ENCODE measurements around the gene PACSIN1.
"Not testable (repeated sequence)": the region's sequence is repeated elsewhere in the genome, so short reads cannot be mapped to it uniquely, and the experiment has no call there.

PACSIN1 gene

DNA sequence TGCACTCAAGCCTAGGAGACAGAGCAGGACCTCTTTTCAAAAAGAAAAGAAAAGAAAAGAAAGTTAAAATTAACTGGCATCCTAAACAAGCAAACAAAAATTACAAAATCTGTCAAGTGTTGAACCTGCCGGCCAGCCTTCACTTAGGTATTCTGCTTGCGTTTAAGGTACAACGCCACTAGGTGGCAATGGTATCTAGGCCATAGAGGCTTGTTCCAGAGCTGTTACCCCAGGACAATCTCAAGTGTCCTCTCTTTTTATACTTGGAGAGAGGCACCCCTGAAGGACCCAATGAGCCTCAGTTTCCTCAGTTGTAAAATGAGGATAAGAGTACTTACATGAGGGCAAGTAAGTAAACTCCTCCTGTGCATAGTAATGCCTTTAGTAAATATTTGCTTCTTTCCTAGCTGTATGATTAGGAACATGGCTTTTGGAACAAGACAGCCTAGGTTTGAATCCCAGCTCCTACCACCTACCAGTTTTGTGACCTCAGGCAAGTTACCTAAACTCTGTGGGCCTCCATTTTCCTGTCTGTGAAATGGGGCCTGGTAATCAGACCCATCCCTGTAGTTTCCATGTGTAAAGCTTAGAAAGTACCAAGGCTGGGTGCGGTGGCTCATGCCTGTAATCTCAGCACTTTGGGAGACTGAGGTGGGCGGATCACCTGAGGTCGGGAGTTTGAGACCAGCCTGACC is 5.8 kb upstream of the PACSIN1 start:
- no peak for DNase-seq

DNA sequence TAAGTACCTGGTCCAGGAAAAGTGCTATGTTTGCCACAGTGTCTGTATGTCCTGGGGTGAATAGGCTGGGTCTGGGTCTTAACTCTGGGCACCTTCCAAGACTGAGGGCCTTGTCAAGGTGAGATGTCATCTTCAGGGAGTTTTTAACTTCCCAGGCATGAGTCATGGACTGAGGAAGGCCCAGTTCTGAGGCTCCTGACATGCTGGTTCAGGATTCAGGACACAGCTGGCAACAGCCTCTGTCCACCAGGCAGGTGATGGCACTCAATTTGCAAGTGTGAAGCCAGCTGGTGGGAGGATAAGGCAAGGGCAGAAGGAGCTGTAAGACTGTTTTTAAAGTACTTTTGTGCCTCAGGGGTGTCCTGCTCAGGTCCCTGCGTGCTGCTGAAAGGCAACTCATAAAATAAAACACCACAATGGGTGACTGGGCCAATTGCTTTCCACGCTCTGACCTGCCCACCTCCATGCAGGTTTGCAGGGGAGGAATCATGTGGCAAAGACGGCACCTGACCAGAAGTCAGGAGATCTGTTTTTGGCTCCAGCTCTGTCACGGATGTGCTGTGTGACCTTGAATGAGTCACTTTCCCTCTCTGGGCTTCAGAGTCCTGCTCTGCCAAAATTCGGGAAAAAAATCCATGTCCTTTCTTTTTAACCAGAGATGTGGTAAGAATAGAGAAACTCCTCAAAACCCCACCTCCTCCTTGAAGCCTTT is 4.9 kb upstream of the PACSIN1 start:
- DNase-seq: no peak

DNA sequence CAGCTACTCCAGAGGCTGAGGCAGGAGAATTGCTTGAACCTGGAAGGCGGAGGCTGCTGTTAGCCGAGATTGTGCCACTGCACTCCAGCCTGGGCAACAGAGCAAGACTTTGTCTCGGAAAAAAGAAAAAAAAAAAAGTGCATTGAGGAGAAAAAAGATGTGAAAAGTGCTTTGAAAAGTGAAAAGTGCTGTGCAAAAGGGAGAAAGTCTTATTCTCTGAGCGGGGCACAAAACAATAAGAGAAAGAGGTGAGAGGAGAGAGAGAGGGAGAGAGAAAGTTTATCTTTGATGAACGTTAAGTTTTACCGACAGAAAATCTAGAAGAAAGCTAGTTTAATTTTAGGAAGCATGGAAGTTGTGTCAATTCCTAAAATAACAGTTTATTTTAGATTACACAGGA is 3.9 kb upstream of the PACSIN1 start:
- DNase-seq: no peak

DNA sequence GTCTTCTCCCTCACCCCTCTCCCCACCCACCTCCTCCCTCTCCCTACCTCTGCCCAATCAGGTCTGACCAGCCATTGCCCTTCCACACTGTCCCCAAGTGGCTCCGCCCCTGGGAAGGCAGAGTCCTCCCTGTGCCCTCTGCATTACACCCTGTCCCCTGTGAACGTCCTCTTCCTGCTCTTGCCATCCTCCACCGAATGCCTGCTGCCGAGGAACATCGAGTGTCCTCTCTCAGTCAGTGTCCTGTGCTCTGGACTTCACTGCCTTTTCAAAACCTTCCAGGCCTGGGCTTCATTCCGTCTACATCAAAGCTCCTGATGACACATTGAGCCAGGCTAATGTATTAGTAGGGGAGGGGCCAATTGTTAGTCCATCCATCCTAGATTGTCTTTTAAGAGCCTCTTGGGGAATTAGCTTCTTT is 3.3 kb upstream of the PACSIN1 start:
- DNase-seq: no peak

DNA sequence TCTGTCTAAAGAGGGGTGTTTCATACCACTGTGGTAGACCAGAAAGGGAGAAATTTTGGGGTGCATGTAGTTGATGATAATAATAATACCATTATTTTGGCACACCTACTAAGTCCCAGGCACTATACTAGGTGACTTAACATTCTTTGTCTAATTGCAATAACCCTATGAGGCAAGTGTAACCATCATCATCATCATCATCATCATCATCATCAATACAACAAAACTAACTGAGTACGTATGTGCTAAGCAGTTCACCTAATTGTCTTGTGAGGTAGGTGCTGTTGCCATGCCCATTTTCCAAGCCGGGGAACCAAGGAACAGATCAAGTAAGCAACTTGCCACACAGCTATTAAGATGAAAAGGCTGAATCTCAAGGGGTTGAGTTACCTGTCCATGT is 2.6 kb upstream of the PACSIN1 start:
- no peak for DNase-seq

DNA sequence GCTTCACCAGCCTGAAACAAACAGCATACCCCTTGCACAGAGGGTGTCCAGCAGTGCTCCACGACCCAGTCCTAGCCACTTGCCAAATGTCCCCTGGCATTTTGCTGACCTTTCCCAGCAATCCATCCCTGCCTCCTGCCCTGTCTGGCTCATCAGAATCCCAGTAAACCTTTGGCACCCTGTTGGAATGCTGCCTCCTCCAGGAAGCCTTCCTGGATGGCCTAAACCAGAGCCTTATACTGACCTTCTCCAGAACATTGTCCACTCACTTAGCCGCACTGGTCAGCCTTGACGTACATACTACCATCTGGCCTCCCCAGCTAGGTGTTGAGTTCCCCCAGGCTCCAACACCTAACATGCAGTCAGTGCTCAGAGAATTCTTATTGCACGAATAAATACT is 2.0 kb upstream of the PACSIN1 start:
- DNase-seq: no peak

DNA sequence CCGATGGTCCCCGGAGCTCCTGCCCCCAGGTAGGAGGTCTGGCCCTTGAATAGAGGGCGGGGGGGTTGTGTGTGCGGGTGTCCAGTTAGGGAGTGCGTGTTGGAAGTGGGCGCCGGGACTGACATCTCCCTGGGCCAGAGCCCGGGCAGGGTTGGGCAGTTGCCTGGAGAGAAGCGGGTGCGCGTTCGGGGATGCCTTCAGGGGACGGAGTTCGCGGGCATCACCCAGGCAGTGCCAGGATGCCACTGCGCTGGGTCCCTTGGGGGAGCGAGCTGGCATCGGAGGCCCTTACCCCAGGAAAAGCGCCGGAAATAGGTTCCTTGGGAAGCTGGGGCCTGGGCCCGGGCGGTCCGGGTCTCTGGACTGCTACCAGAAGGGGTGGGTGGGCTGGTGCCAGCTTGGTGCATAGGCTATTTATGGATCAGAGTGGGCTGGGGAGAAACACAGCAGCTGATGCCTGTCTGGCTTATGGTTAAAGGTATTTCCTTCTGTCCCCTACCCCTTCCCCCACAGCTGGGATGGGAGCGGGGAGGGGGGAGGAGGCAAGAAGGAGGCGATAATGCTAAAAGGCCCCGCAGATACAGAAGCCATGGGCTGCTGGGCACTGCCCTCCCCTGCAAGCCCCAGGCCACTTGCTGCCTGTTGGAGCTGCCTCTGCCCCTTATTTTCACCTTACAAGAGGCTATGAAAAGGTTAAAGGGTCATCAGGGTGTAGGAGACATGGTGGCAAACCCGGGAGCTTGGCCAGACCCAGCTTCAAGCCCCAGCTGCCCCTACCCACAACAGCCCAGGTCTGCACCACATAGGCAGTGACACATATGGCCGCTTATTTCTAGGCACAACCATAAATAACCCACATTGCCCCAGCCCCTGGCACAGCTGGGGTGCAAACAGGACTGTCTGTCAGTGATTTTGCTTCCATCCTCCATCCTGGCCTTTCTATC is 638 bp downstream of the PACSIN1 start:
- DNase-seq: no peak

DNA sequence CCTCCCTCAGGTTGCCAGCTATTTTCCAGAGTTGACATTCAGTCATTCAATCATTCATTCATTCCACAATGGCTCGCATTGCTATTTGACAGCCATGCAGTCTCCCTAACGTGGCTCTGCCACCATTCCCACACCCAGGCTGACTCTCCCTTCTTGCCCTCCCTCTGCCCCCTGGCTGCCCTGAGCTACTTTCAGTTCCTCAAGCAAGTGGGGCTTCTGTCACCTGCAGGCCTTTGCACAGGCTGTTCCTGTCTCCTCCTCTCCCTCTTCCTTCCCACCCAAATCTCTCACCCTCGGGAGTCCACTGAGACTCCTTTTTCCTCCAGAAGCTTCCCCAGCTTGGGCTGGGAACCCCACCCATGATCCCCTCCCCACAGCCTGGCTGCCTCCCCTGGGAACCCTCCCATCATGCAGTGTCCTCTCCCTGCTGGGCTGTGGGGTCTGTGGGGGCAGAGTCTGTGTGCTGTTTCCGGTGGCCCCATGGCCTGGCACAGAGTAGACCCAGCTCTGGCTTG is 2.6 kb downstream of the PACSIN1 start:
- no peak for DNase-seq

DNA sequence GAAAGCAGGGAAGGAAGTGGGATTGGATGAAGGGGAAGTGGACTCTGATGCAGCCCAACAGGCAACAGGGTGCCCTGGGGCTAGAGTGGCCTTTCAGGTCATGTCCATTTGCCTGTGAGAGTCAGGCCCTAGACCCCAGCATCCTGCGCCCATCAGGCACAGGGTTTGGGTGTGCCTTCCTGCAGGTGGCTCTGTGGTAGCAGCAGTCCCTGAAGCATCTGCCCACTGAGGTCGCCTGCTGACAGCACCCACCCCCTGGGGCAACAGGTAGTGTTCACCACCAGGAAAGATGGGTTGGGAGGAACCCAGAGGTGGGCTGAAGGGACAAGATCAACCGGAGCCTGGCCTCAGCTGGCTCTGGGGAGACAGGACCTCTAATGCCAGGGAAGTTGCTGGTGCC is 3.6 kb downstream of the PACSIN1 start:
- no peak for DNase-seq

DNA sequence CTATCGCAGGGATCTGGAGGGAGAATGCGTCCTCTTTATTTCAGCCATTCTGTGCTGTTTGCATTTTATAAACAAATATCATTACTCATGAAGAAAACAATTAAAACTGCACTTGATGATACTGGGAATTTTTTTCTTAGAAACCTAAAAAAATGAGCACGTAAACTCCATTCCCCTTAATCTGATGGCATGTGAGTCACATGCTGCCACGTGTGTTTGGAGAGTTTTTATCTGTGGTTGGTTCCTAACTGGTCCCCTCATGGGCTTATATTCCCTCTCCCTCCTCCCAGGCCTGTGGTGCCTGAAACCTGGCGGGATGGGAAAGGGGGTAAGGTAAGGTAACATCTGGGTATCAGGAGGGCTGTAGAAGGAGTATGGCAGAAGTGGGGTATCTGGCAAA is 6.5 kb downstream of the PACSIN1 start:
- no peak for DNase-seq

DNA sequence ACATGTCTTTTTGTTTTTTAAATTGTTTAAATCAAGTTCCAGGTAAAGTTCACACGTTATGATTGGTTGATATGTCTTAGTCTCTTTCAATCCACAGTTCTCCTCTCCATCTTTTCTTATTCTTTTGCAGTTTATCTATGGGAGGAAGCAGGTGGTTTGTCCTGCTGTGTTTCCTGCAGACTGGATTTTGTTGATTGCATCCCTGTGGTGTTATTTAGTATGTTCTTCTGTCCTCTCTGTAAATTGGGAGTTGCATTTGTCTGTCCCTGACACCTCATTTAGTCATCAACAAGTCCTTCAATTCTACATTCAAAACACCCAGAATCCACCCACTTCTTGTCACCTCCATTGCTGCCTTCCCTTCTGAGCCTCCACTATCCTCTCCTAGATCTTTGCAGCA is 8.1 kb downstream of the PACSIN1 start:
- no peak for DNase-seq

DNA sequence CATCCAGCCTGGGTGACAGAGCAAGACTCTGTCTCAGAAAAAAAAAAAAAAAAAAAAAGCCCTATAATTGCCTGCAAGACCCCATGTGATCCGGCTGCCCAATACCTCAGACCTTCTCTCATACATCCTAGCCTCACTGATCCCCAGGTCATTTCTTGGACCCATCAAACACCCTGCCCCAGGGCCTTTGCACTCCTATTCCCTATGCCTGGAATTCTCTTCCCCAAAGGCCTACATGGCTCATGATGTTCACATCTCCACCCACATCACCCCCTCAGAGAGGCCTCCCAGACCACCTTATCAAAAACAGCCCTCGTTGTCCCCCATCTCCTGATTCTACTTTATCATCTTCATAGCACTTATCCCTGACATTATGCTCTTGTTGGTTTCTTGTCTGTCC is 8.9 kb downstream of the PACSIN1 start:
- no peak for DNase-seq

DNA sequence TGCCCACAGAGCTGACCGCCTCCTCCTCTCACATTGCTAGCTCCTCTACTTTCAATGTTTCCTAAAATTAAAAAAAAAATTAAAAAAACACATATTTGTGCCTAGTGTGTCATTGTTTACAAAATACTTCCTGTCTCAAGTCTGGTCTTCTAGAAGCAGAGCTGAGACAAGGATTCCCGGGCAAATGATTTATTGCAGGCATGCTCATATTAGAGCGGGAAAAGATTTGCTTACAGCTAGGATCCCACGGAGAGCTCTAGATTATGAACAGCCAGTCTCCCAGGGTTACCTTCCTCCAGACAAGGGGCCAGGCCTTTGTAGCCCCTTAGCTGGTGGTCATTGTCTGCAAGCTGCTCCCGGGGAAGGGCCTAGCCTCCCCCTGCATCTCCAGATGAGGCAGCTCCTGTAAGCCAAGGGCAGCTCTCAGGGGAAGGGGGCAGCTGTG is 9.4 kb downstream of the PACSIN1 start:
- no peak for DNase-seq

DNA sequence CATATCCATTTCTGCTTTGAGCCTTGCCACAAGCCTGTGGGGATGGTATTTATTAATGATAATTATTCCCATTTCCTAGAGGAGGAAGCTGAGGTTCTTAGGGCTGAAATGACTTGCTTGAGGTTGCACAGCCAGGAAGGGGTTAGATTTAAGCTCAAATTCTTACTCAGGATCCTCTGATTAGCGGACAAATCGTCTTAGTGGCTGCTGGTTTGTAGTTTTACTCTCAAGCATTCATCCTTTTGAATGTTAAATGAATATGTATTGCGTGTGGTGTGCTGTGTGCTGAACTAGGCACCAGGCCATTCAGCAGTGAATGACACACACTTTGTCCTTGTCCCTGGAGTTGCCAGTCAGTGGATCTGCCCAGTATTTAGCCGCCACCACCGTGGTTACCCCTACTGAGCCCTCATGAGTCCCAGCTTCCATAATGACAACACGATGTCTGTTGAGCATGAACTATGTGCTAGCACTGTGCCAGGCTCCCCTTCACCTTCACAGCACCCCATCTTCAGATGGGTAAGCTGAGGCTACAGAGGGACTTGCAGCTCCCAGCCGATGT is 10.0 kb downstream of the PACSIN1 start:
- DNase-seq: no peak

DNA sequence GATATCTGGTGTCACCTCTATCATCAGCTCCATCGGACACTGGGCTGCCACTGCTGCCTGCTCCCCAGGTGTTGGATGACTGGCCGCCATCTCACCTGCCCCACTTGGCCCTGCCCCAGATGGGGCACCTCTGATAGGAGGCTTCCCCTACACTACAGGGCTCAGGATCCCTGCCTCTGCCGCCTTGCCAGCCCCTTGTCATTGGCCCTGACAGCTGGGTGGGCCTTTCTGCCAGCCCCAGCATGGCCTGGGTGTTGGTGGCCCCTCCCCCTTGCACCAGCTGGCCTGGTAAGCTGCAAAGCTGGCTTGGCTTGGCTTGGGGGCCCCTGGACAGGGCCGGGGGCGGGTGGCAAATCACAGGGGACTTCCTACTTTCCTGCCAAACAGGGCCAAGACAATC is 10.6 kb downstream of the PACSIN1 start:
- DNase-seq: no peak

DNA sequence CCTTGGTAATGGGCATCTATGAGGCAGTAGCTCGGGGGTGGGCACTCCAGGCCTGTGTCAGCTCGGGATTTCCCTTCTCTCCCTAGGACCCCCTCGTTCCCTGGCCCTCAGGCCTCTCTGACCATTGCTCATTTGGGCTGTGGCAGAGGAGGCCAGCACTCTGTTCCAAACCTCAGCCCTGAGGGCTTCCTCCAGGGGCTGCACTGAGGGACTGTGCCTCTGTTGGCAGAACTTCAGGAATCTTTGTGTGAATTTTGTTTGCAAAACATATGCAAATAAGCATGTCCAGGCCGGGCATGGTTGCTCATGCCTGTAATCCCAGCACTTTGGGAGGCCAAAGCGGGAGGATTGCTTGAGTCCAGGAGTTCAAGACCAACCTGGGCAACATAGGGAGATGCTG is 11.0 kb downstream of the PACSIN1 start:
- no peak for DNase-seq

DNA sequence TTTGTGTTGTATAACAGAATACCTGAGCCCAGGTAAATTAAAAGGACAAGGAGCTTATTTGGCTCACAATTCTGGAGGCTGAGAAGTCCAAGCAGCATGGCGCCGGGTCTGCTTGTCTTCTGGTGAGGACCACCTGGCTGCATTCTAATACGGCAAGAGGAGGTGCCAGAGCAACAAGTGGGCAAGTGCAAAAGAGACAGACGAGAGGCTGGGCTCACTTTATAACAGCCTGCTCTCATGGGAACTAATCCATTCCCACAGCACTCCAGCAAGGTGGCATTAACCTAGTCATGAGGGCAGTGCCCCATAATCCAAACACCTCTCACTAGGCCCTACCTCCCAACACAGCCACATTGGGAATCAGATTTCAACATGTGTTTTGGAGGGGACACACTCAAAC is 12.9 kb downstream of the PACSIN1 start:
- DNase-seq: no peak

DNA sequence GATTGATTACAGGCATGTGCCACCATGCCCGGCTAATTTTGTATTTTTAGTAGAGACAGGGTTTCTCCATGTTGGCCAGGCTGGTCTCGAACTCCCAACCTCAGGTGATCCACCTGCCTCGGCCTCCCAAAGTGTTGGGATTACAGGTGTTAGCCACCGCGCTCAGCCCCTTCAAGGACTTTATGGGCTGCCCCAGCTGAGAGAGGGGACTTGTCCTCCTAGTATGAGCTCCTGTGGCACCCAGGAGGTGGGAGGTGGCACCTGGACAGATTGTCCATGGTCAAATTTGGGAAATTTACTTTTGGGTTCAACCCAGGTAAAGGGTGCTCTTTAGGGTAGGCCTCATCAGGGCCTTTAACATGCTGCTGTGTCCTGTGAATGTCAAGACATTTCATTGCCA is 17.9 kb downstream of the PACSIN1 start:
- DNase-seq: not testable (repeated sequence)

DNA sequence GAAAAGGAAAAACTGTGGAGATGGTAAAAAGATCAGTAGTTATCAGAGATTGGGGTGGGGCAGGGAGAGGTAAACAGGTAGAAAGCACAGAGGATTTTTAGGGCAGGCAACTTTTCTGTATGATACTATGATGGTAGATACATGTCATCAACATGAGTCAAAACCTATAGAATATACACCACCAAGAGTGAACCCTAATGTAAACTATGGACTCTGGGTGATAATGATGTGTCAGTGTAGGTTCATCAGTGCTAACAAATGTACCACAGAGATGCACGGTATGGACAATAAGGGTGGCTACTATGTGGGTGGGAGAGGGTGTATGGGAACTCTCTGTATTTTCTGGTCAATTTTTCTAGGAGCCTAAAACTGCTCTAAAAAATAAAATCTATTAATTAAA is 18.5 kb downstream of the PACSIN1 start:
- DNase-seq: no peak

DNA sequence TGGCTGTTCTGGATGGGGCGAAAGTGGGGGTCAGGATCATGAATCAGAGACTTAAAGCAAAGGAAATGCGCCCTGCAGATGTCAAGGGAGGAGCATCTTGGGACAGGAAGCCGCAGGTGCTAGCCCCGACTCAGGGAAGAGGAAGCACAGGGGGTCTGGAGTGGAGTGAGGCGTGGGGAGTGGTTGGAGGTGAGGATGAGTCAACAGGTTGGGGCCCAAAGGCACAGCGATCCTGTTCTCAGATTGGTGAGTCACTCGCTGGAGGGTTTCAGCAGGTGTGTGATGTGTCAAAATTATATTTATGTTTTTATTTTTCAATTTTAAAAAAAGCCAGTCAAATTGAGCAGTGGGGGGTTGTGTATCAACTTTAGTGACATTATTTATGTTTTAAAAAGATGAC is 19.0 kb downstream of the PACSIN1 start:
- no peak for DNase-seq

DNA sequence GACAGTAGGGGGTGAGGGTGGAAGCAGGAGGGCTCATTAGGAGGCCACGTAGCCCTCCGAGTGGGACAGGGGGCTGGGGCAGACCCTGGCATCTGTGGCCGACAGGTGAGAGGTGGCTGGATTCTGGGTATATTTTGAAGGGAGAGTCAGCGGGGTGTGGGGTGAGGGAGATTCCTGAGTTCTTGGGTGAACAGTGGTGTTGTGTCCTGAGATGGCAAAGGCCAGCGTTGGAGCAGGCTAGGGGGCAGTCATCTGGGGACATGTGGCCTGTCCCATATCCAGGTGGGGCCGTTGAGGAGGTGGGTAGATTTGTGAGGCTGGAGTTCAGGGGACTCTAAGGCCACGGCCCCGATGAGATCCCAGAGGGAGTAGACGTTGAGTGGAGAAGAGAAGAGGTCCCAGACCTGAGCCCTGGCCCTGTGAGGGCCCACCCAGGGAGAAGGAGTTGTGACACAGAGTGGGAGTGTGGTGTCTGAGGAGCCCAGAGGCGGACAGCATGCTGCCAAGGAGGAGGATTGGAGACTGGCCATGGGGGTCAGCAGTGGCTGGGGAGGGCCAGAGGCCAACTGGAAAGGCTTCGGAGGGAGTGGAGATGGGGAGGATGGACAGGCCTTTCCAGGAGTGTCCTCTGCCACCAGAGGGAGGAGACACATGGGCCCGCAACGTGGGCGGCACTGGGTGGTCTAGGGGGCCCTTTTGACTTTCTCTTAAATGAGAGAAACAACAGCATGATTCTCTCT is 19.6 kb downstream of the PACSIN1 start:
- no peak for DNase-seq

DNA sequence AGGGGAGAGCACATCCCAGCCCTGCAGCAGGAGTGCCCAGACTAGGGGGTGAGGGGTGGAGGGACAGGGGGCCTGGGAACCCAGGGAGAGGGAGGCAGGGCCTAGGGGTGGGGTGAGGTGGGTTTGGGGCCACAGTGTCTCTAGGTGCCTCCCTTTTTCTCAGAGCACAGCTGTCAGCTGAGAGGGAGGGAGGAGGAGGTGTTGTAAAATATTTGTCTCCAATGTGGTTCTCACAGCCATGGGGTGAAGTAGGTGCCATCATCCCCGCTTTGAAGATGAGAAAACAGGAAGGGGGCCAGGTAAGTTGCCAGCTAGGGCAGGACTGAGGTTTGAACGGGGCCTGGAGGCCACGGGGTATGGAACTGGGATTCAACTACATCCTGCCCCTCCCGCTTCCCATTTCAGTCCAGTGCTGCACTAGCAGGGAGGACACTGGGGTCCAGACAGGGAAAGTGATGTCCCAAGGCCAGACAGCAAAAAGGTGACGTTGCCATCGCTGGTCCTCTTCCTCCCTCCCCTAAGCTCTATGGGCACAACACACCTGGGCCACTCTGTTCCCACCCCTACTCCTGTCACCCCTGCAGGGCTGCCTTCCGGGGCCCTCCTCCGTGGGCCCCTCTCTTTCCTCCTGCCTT is 20.3 kb downstream of the PACSIN1 start:
- DNase-seq: no peak
